Stimulated activated effector memory CD8-positive, alpha-beta T cell treated with anti-CD3 and anti-CD28 coated beads, Interleukin-12 subunit alpha, Interleukin-12 subunit beta, amount 100 ng/mL, for 72 hours (primary cell): Measurements from ENCODE around the gene BIVM.
A peak's percentile ranks its signal among the peaks of the same experiment; 100 is the strongest.
"Not testable (repeated sequence)": the region's sequence is repeated elsewhere in the genome, so short reads cannot be mapped to it uniquely, and the experiment has no call there.

Experiments used
- ATAC-seq: fragments of 150-1000 bp; cut with Tn5 transposase; 2 replicates; pipeline ENCODE4 v1.10.0; 2021
- DNase-seq, 2 donors: peaks; one replicate each; pipeline ENCODE4 v3.0.0; 2021 to 2022; ENCODE audit warnings: low spot score in 2 of 2
- H3K27ac Mint-ChIP-seq: one replicate; pipeline ENCODE4 v1.8.0; 2022; ENCODE audit warnings: mild to moderate bottlenecking, mixed read lengths
- H3K36me3 Mint-ChIP-seq: one replicate; pipeline ENCODE4 v1.8.0; 2022; ENCODE audit warnings: mild to moderate bottlenecking, mixed read lengths
- H3K4me1 Mint-ChIP-seq: one replicate; pipeline ENCODE4 v1.8.0; 2022; ENCODE audit warnings: mixed read lengths
- H3K4me3 Mint-ChIP-seq: one replicate; pipeline ENCODE4 v1.8.0; 2022; ENCODE audit warnings: mild to moderate bottlenecking, mixed read lengths
- H3K9me3 Mint-ChIP-seq: one replicate; pipeline ENCODE4 v1.8.0; 2022; ENCODE audit warnings: mixed read lengths

BIVM gene

DNA sequence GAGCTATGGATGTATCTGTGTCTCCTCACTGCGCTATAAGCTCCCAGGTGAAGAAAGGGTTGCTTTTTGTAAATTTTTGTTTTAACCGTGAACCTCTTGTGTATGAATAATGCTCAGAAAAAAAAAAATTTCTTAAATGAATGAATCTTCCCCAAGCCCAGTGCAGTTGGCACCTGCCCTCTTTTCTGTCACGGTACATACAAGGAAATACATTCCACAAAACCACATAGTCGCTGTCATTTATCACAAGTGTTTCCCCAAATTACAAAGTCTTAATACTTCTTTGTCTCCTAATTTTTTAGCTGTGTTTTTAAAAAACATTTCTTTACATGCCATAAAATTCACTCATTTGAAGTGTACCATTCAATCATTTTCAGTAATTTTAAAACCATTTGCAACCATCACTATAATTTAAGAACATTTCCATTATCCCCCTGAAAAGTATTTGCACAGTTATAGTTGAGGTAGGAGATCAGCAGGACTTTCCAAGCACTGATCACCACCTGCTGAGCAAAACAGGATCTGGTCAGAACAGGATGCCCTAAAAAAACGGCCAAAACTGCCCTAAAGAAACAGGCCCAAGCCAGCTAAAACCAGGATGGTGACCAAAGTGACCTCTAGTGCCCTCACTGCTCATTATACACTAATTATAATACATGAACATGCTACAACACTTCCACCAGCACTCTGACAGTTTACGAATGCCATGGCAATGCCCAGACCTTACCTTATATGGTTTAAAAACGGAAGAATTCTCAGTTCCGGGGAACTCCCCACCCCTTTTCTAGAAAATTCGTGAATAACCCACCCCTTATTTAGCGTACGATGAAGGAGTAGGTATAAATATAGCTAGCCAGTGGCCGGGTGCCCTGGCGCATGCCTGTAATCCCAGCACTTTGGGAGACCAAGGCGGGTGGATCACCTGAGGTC lies 24.1 kb upstream of the BIVM start:
- Mint-ChIP-seq H3K27ac (peak overlapping the region; percentile 95), H3K36me3 (peaks cover 25% of the 10 kb centered on the region), H3K9me3 (no peaks in the 10 kb centered on the region), H3K4me1 (peaks cover 54% of the 10 kb centered on the region), H3K4me3 (peak overlapping the region; percentile 86)
- DNase-seq = no peak
- no peak for ATAC-seq

DNA sequence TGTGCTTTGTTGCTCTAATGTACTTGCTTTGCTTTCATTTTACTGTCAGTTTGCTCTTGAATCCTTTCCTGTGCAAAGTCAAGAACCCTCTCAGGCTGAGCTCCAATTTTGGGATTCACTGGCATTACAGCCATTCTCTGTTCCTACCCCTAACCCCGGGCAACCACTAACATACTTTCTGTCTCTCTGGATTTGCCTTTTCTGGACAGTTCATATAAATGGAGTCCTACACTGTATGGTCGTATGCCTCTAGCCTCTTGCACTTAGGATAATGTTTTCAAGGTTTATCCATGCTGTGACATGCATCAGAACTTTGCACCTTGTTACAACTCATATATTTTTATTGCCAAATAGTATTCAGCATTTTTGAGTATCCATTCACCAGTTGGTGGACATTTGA lies 22.6 kb upstream of the BIVM start:
- Mint-ChIP-seq H3K27ac (no peak overlapping the region), H3K4me1 (peaks cover 51% of the 10 kb centered on the region), H3K36me3 (peaks cover 25% of the 10 kb centered on the region), H3K9me3 (no peaks in the 10 kb centered on the region), H3K4me3 (no peak overlapping the region)
- ATAC-seq = no peak
- no peak for DNase-seq

DNA sequence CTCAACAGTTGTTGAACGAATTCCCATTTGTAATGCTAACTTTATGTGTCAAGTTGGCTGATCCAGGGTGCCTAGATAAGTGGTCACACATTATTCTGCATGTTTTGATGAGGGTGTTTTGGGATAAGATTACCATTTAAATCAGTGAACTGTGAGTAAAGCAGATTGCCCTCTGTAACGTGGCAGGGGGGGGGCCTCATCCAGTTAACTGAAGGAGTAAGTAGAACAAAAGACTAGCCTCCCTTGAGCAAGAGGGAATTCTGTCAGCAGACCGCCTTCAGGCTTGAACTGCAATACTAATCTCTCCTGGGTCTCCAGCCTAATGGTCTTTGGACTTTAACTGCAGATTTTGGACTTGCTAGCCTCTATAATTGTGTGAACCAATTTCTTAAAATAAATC lies 21.2 kb upstream of the BIVM start:
- Mint-ChIP-seq H3K27ac (peak overlapping the region; percentile 95), H3K4me1 (peaks cover 38% of the 10 kb centered on the region), H3K4me3 (no peak overlapping the region)

DNA sequence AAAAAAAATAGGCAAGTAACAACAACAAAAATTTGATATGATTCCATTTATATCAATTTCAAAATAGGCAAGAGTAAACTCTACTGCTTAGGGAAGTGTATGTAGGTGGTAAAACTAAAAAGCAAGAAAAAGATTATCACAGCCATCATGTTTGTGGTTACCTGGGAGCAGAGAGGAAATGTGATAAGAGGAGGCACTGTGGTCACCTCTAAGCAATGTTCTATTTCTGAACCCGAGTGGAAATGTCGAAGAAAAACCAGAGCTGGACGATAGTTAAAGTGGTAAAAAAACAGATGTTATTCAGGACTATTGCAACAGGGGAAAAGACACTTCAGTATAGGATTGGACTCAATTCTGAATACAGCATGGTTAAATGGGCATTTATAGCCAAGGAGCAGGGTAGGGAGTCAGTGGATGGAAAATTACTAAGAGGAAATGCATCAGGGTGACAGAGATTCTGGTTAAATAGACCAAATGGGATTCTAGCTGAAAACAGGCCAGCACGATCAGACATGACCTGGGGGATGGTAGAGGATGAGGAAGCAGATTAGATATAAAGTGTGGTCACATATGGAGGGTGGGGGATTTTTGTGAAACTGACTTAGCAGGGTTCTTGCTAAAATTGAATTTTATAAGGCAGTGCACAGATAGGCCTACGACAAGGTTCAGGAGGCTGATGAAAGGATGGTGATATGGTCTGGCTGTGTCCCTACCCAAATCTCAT lies 19.3 kb upstream of the BIVM start:
- DNase-seq = no peak
- peak overlapping the region; percentile 95 for H3K27ac Mint-ChIP-seq

More for the DNA sequence above, 21.2 kb upstream of the BIVM start:
- H3K9me3 Mint-ChIP-seq = no peaks in the 10 kb centered on the region
- no peak for ATAC-seq
- DNase-seq = no peak
- H3K36me3 Mint-ChIP-seq = peaks cover 16% of the 10 kb centered on the region

DNA sequence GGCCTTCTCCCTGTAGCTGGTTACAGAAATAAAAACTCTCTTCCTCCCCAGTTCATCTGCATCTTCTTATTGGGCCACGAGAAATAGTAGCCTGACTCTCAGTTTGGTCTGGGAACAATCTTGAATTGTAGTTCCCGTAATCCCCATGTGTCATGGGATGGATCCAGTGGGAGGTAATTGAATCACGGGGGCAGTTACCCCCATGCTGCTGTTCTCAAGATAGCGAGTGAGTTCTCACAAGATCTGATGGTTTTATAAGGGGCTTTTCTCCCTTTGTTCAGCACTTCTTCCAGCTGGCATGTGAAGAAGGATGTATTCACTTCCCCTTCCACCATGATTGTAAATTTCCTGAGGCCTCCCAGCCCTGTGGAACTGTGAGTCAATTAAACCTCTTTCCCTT lies 18.3 kb upstream of the BIVM start:
- not testable (repeated sequence) for ATAC-seq, H3K36me3 Mint-ChIP-seq, H3K4me3 Mint-ChIP-seq, DNase-seq, H3K9me3 Mint-ChIP-seq
- peak overlapping the region; percentile 95 for H3K27ac Mint-ChIP-seq
- H3K4me1 Mint-ChIP-seq = peaks cover 20% of the 10 kb centered on the region

More for the DNA sequence above, 19.3 kb upstream of the BIVM start:
- Mint-ChIP-seq H3K9me3 (no peaks in the 10 kb centered on the region), H3K36me3 (peaks cover 3% of the 10 kb centered on the region), H3K4me1 (peaks cover 25% of the 10 kb centered on the region), H3K4me3 (peak overlapping the region; percentile 52)
- peak; percentile 93 for ATAC-seq

DNA sequence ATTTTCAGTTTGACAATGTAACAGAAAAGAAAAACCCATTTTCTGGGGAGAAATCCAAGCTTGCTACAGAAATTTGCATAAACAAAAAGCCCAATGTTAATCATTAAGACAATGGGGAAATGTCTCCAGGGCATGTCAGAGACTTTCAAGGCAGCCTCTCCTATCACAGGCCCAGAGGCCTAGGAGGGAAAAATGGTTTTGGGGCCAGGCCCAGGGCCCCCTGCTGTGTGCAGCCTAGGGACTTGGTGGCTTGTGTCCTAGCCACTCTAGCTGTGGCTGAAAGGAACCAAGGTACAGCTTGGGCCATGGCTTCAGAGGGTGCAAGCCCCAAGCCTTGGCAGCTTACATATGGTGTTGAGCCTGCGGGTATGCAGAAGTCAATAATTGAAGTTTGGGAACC lies 17.3 kb upstream of the BIVM start:
- Mint-ChIP-seq H3K9me3 (no peaks in the 10 kb centered on the region), H3K36me3 (no peaks in the 10 kb centered on the region), H3K4me1 (peaks cover 20% of the 10 kb centered on the region), H3K4me3 (no peak overlapping the region), H3K27ac (no peak overlapping the region)
- no peak for ATAC-seq
- no peak for DNase-seq

DNA sequence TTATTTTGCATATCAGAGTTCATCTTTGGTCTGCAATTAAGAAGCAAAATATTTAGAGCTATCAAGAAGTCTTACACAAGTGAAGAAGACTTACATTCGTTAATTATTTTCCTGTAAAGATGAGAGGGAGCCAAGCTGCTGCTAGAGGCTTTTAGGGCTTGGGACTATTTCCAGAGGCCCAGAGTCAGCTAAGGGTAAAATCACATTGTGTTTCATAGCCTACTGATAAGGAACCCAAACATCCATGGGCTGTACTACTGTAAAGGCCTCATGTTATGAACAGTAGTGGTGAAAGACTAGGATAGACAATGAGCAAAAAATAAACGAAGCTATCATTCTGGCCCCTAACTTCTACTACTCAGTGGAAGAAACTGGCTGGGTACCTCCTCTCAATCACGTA lies 14.4 kb upstream of the BIVM start:
- no peak for ATAC-seq
- DNase-seq = no peak
- Mint-ChIP-seq H3K9me3 (no peaks in the 10 kb centered on the region), H3K4me1 (peaks cover 15% of the 10 kb centered on the region), H3K27ac (no peak overlapping the region), H3K36me3 (peaks cover 23% of the 10 kb centered on the region), H3K4me3 (no peak overlapping the region)

DNA sequence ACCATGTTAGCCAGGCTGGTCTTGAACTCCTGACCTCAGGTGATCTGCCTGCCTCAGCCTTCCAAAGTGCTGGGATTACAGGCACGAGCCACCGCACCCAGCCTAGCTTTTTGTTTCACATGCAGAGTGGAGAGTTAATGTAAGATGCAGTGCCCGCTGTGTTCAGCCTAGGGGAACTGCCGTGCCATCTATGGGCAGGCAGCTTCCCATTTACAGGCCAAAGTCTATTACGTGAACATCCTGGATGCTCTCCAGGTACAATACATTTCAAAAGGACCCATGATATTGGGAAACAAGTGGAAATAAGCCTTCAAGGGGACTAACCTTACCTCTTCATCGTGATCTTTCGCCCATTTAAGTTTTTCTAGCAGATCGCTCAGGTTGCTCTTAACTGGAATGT lies 10.2 kb upstream of the BIVM start:
- Mint-ChIP-seq H3K4me3 (no peak overlapping the region), H3K4me1 (no peaks in the 10 kb centered on the region), H3K9me3 (no peaks in the 10 kb centered on the region), H3K27ac (no peak overlapping the region), H3K36me3 (peaks cover 38% of the 10 kb centered on the region)
- no peak for DNase-seq
- ATAC-seq = no peak

DNA sequence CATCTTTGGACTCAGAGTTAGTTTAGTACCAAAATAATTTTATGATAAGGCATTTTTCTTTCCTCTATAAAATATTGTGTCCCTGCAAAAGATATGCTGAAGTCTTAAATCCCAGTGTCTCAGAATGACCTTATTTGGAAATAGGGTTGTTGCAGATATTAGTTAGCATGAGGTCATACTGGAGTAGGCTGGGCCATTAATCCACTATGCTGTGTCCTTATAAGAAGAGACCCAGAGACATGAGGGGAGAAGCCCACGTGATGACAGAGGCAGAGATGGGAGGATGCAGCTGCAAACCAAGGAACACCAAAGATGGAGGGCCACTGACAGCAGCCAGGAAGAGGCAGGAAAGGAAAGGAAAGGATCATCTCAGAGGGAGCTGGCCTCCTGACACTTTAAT lies 6.5 kb upstream of the BIVM start:
- no peaks in the 10 kb centered on the region for H3K9me3 Mint-ChIP-seq
- peaks cover 51% of the 10 kb centered on the region for H3K36me3 Mint-ChIP-seq
- H3K27ac Mint-ChIP-seq = no peak overlapping the region
- no peak overlapping the region for H3K4me3 Mint-ChIP-seq
- DNase-seq = no peak
- no peaks in the 10 kb centered on the region for H3K4me1 Mint-ChIP-seq
- ATAC-seq = no peak

DNA sequence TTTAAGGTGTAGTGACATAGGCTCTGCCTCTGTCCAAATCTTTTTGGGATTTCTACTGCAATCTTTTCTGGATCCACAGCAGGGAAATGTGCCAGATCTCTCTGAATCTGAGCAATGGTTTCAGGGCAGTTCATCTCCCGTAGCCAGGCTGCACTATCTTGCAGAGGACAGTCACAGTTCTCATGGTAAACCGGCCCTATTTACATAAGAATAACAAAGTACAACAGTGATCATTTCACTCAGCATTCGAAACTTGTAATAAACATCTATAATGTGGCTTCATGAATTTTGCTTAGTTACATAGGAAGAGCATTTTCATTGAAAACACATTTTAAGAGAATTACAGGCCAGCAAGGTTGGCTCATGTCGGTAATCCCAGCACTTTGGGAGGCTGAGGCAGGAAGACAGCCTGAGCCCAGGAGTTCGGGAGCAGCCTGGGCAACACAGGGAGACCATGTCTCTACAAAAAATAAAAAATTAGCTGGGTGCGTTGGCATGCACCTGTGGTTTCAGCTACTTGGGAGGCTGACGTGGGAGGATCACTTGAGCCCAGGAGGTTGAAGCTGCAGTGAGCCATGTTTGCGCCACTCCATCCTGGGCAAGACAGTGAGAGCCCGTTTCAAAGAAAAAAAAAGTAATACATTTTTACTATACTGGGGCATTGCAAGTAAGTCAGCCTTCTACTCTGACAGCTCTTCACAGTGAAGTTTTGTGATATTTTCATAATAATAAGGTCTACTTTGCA lies 5.1 kb upstream of the BIVM start:
- Mint-ChIP-seq H3K4me1 (peaks cover 6% of the 10 kb centered on the region), H3K27ac (no peak overlapping the region), H3K9me3 (no peaks in the 10 kb centered on the region), H3K4me3 (no peak overlapping the region), H3K36me3 (peaks cover 39% of the 10 kb centered on the region)
- ATAC-seq (no peak), DNase-seq (no peak)

DNA sequence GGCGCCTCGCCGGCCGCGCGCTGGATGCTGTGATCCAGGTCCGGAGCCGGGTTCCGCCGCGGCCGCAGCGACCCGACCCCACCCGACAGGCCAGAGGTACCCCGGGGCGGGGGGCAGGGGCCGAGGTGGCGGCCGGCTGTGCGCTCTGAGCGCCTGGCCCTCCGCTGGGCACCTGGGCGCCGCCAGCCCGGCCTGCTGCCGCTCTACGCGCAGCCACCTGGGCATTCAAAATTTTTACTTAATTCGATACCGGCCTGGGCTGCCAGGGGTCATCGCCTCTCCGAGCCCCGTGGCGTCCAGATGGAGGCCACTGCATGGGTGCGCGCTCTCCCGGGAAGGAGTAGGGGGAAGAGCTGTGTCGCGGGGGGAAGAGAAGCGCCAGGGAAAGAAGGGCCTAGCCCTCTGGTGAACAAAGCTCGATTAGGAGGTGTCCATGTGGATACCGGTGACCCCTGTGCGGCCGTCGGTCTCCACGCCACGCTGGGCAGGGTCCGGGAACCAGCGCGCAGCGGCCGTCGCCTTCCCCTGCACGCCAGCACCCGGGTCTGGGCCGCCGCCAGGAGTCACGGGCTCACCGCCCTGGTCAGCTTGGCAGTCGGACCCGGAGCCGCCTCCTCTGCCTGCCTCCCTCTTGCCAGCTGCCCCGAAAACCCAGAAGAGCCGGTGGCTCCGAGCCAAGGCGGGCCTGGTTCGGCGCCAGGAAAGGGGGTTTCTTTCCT lies 666 bp downstream of the BIVM start:
- peaks cover 13% of the 10 kb centered on the region for H3K36me3 Mint-ChIP-seq
- ATAC-seq = peak; percentile 7
- H3K4me1 Mint-ChIP-seq = peaks cover 20% of the 10 kb centered on the region
- H3K9me3 Mint-ChIP-seq = no peaks in the 10 kb centered on the region
- DNase-seq = peak in 1 of 2 donors; percentile 19
- H3K4me3 Mint-ChIP-seq = peak overlapping the region; percentile 90
- peak overlapping the region; percentile 65 for H3K27ac Mint-ChIP-seq

DNA sequence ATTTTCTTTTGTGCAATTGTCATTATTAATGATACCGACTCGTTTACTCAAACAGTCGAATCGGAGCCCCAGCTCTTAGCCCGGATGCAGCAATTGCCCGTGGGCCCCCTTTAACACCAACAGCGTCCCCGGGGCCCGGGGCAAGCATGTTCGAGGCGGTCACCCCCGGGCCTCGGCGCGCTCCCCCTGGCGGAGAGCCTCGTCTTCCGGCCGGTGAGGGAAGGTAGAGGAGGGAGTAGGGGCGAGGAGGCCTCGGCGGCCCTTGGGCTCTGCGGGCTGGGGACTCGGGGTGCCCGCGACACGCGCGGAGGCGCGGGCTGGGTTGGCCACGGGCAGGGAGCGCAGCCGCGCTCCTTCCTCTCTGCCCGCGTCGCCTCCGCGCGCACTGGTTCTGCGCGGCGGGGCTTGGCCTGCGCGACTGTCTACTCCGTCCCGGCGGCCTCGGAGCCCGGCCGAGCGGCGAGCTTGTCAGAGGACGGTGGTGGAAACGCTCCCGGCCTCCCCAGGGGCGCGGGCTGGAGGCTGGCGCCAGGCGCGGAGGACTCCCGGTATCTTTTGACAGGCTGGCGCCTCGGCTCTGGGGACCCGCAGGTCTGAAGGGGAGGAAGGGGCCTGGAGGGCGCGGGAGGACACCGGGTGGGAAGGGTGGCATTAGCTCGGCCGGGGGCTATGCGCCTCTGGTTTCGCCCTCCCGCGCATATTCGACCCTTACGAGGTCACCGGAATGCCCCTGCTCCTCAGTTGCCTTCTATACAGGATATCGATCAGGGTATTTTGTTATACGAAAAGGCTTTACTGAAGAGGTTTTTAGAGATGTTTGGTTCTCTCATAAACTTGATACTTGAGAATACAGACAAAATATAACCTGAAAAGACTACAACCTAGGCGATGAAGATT lies 1.5 kb downstream of the BIVM start:
- DNase-seq (peak; percentile 84 to 92), ATAC-seq (peak; percentile 91)
- peak overlapping the region; percentile 90 for H3K4me3 Mint-ChIP-seq
- peaks cover 20% of the 10 kb centered on the region for H3K4me1 Mint-ChIP-seq
- H3K9me3 Mint-ChIP-seq = no peaks in the 10 kb centered on the region
- H3K27ac Mint-ChIP-seq = peak overlapping the region; percentile 65
- peaks cover 5% of the 10 kb centered on the region for H3K36me3 Mint-ChIP-seq

DNA sequence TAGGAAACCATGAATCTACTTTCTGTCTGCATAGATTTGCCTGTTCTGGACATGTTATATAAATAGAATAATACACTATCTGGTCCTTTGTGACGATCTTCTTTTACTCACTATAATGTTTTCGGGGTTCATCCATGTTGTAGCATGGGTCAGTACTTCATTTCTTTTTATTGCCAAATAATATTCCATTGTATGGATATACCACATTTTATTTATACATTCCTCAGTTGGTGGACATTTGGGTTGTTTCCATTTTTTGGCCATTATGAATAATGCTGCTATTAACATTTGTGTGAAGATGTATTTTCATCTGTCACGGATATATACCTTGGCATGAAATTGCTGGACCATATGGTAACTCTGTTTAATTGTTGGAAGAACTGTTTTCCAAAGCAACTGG lies 6.8 kb downstream of the BIVM start:
- Mint-ChIP-seq H3K27ac (no peak overlapping the region), H3K36me3 (peaks cover 18% of the 10 kb centered on the region)

DNA sequence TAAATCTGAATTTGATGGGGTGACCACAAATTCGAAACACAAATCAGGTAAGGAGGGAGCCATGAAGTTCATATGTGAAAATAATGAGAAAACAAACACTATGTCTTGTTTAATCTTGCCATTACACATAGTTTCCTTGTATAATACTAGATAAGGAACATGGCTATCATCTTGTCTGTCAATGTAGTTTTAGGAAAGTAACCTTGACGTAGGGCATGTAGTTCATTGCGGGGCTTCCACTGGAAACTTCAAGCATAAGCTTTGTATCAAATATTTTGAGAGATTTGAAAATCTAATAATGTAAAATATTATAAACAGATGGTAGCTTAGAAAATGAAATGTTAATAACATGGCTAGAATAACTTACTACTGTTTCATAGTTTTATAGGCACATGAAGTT lies 8.8 kb downstream of the BIVM start:
- Mint-ChIP-seq H3K36me3 (peaks cover 33% of the 10 kb centered on the region), H3K27ac (no peak overlapping the region), H3K9me3 (peaks cover 5% of the 10 kb centered on the region), H3K4me1 (peaks cover 17% of the 10 kb centered on the region), H3K4me3 (no peak overlapping the region)
- ATAC-seq (no peak), DNase-seq (no peak)

More for the DNA sequence above, 6.8 kb downstream of the BIVM start:
- Mint-ChIP-seq H3K4me1 (peaks cover 26% of the 10 kb centered on the region), H3K9me3 (peaks cover 3% of the 10 kb centered on the region), H3K4me3 (no peak overlapping the region)
- DNase-seq (no peak), ATAC-seq (no peak)
